ENCODE measurements around the gene OASL.

DNA sequence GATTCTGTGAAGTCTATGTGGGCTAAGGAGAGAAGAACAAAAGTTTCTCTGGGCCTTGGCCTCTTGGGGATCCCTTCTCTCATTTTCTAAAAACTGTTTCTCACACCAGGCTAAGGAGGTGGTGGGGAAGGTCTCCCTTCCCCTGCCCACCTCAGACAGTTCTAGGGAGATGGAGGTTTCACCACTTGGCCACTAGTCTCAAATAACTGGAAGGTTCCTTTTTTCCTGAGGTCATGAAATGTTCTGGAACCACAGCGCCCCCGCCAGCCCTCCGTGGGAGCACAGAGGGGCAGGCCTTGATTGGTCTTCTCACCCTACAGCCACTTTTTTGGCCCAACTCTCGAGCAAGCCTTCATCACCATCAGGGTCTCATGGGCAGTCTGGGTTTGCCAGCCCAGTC is 35.4 kb downstream of the OASL start:
- TF ChIP-seq EZH2 (IDR thresholded peaks at IDR 0.05; ENCODE audit: insufficient read depth, poor library complexity, severe bottlenecking) (no peak), EZH2phosphoT487 (IDR thresholded peaks at IDR 0.05; ENCODE audit: insufficient read depth, low read depth) (no peak)

All from GM23248 (cell line).